ENCODE measurements around the gene CD59.

The CD59 gene

GRCh38 chr11:33736148-33736812, at the start of gene CD59:
CD59 (minus strand) TSS chr11:33736423; CDS start chr11:33722445, 13,978 bp downstream.
- no peak for FAIRE-seq

GRCh38 chr11:33785609-33786008, 49.4 kb upstream of the CD59 start:
- no peak for FAIRE-seq

- no peak for FAIRE-seq
These were observed 43.8 kb upstream of the CD59 start for GRCh38 chr11:33779849-33780528.

- FAIRE-seq: no peak
These were observed 42.5 kb upstream of the CD59 start for GRCh38 chr11:33778675-33779074.

- FAIRE-seq: no peak
These were observed 41.7 kb upstream of the CD59 start for GRCh38 chr11:33777906-33778305.

- no peak for FAIRE-seq
These were observed 39.7 kb upstream of the CD59 start for GRCh38 chr11:33775832-33776470.

- no peak for FAIRE-seq
These were observed 39.2 kb upstream of the CD59 start for GRCh38 chr11:33775467-33775807.

- FAIRE-seq: no peak
These were observed 38.7 kb upstream of the CD59 start for GRCh38 chr11:33774736-33775466.

GRCh38 chr11:33773987-33774735, 37.9 kb upstream of the CD59 start, which contains the start of gene FBXO3:
FBXO3 (minus strand) TSS chr11:33774520; CDS start chr11:33774497, 23 bp downstream.
- FAIRE-seq: no peak

GRCh38 chr11:33773404-33773986, 37.3 kb upstream of the CD59 start:
- no peak for FAIRE-seq

GRCh38 chr11:33772870-33773269, 36.6 kb upstream of the CD59 start:
- no peak for FAIRE-seq

GRCh38 chr11:33772300-33772699, 36.1 kb upstream of the CD59 start:
- FAIRE-seq: no peak

- no peak for FAIRE-seq
These were observed 34.0 kb upstream of the CD59 start for GRCh38 chr11:33770236-33770635.

- no peak for FAIRE-seq
These were observed 33.3 kb upstream of the CD59 start for GRCh38 chr11:33769542-33769941.

GRCh38 chr11:33767624-33768023, 31.4 kb upstream of the CD59 start:
- no peak for FAIRE-seq

GRCh38 chr11:33766085-33766484, 29.9 kb upstream of the CD59 start:
- no peak for FAIRE-seq

GRCh38 chr11:33761471-33761870, 25.2 kb upstream of the CD59 start:
- FAIRE-seq: no peak

GRCh38 chr11:33753304-33753967, 17.2 kb upstream of the CD59 start:
- no peak for FAIRE-seq

GRCh38 chr11:33751878-33752277, 15.7 kb upstream of the CD59 start:
- FAIRE-seq: no peak

- no peak for FAIRE-seq
These were observed 11.8 kb upstream of the CD59 start for GRCh38 chr11:33747979-33748378.

- no peak for FAIRE-seq
These were observed 7.1 kb upstream of the CD59 start for GRCh38 chr11:33743291-33743690.

Data from islet of Langerhans (tissue), 1 donor.